IPS-18a (cell line): Measurements from ENCODE around the gene RUNX3.

Experiments
- H3K27ac ChIP-seq: one replicate; pipeline ENCODE4 v1.5.1; 2013; ENCODE audit warnings: low read length
- H3K27me3 ChIP-seq: one replicate; pipeline ENCODE4 v1.6.1; 2013; ENCODE audit warnings: mild to moderate bottlenecking, low read length; ENCODE audit not compliant: control insufficient read depth, insufficient read depth
- H3K36me3 ChIP-seq: one replicate; pipeline ENCODE4 v1.6.1; 2013; ENCODE audit warnings: low read depth, low read length; ENCODE audit not compliant: control insufficient read depth
- H3K4me1 ChIP-seq: one replicate; pipeline ENCODE4 v1.6.1; 2013; ENCODE audit warnings: low read depth, low read length; ENCODE audit not compliant: control insufficient read depth
- H3K4me3 ChIP-seq: one replicate; pipeline ENCODE4 v1.5.1; 2013; ENCODE audit warnings: low read length
- H3K9ac ChIP-seq: one replicate; pipeline ENCODE4 v1.6.1; 2013; ENCODE audit warnings: mild to moderate bottlenecking, low read length, moderate library complexity
- H3K9me3 ChIP-seq: one replicate; pipeline ENCODE4 v1.6.1; 2013; ENCODE audit warnings: low read depth, low read length; ENCODE audit not compliant: control insufficient read depth

RUNX3 gene

GRCh38 chr1:24961334-24961733, 31.3 kb upstream of the RUNX3 start:
- no peaks in the 10 kb centered on the region for H3K4me1 ChIP-seq
- no peaks in the 10 kb centered on the region for H3K9me3 ChIP-seq
- no peaks in the 10 kb centered on the region for H3K36me3 ChIP-seq
- H3K4me3 ChIP-seq, result no peak overlapping the region
- H3K9ac ChIP-seq, result no peak overlapping the region
- no peaks in the 10 kb centered on the region for H3K27me3 ChIP-seq
- H3K27ac ChIP-seq, result no peak overlapping the region

- Histone ChIP-seq H3K36me3 (no peaks in the 10 kb centered on the region), H3K4me3 (no peak overlapping the region), H3K27me3 (no peaks in the 10 kb centered on the region), H3K9me3 (no peaks in the 10 kb centered on the region), H3K9ac (no peak overlapping the region), H3K4me1 (no peaks in the 10 kb centered on the region), H3K27ac (no peak overlapping the region)
Observed at GRCh38 chr1:24960071-24960801, 30.2 kb upstream of the RUNX3 start.

- H3K36me3 ChIP-seq, result no peaks in the 10 kb centered on the region
- H3K9ac ChIP-seq, result no peak overlapping the region
- H3K4me1 ChIP-seq, result no peaks in the 10 kb centered on the region
- no peak overlapping the region for H3K27ac ChIP-seq
- H3K4me3 ChIP-seq, result no peak overlapping the region
- no peaks in the 10 kb centered on the region for H3K9me3 ChIP-seq
- no peaks in the 10 kb centered on the region for H3K27me3 ChIP-seq
Observed at GRCh38 chr1:24959623-24959975, 29.5 kb upstream of the RUNX3 start.

- no peak overlapping the region for H3K4me3 ChIP-seq
Observed at GRCh38 chr1:24958766-24959622, 28.9 kb upstream of the RUNX3 start.

GRCh38 chr1:24957808-24958752, 28.0 kb upstream of the RUNX3 start:
- Histone ChIP-seq H3K4me1 (no peaks in the 10 kb centered on the region), H3K9me3 (no peaks in the 10 kb centered on the region), H3K36me3 (no peaks in the 10 kb centered on the region), H3K4me3 (no peak overlapping the region), H3K27me3 (no peaks in the 10 kb centered on the region), H3K27ac (no peak overlapping the region), H3K9ac (no peak overlapping the region)

More at GRCh38 chr1:24958766-24959622, 28.9 kb upstream of the RUNX3 start:
- H3K27me3 ChIP-seq, result no peaks in the 10 kb centered on the region
- H3K4me1 ChIP-seq, result no peaks in the 10 kb centered on the region
- no peak overlapping the region for H3K27ac ChIP-seq
- H3K9me3 ChIP-seq, result no peaks in the 10 kb centered on the region
- H3K9ac ChIP-seq, result no peak overlapping the region
- no peaks in the 10 kb centered on the region for H3K36me3 ChIP-seq

- H3K4me3 ChIP-seq, result no peak overlapping the region
Observed at GRCh38 chr1:24957016-24957807, 27.1 kb upstream of the RUNX3 start.

GRCh38 chr1:24955779-24956365, 25.8 kb upstream of the RUNX3 start:
- no peak overlapping the region for H3K9ac ChIP-seq
- H3K27me3 ChIP-seq, result no peaks in the 10 kb centered on the region
- H3K36me3 ChIP-seq, result no peaks in the 10 kb centered on the region
- no peaks in the 10 kb centered on the region for H3K9me3 ChIP-seq
- H3K4me3 ChIP-seq, result no peak overlapping the region
- H3K4me1 ChIP-seq, result peaks cover 3% of the 10 kb centered on the region
- no peak overlapping the region for H3K27ac ChIP-seq

More at GRCh38 chr1:24957016-24957807, 27.1 kb upstream of the RUNX3 start:
- Histone ChIP-seq H3K9ac (no peak overlapping the region), H3K4me1 (peaks cover 1% of the 10 kb centered on the region), H3K27ac (no peak overlapping the region), H3K36me3 (no peaks in the 10 kb centered on the region), H3K9me3 (no peaks in the 10 kb centered on the region), H3K27me3 (no peaks in the 10 kb centered on the region)

- Histone ChIP-seq H3K27ac (no peak overlapping the region), H3K9ac (no peak overlapping the region), H3K9me3 (no peaks in the 10 kb centered on the region), H3K4me3 (no peak overlapping the region), H3K27me3 (no peaks in the 10 kb centered on the region), H3K36me3 (no peaks in the 10 kb centered on the region), H3K4me1 (peaks cover 7% of the 10 kb centered on the region)
Observed at GRCh38 chr1:24955161-24955560, 25.1 kb upstream of the RUNX3 start.

GRCh38 chr1:24954631-24955030, 24.6 kb upstream of the RUNX3 start:
- Histone ChIP-seq H3K27me3 (no peaks in the 10 kb centered on the region), H3K4me1 (peaks cover 12% of the 10 kb centered on the region), H3K27ac (no peak overlapping the region), H3K4me3 (no peak overlapping the region), H3K9me3 (no peaks in the 10 kb centered on the region), H3K36me3 (no peaks in the 10 kb centered on the region), H3K9ac (no peak overlapping the region)

GRCh38 chr1:24954022-24954421, 23.9 kb upstream of the RUNX3 start:
- Histone ChIP-seq H3K9ac (no peak overlapping the region), H3K4me1 (peaks cover 12% of the 10 kb centered on the region), H3K36me3 (no peaks in the 10 kb centered on the region), H3K4me3 (no peak overlapping the region), H3K9me3 (no peaks in the 10 kb centered on the region), H3K27ac (no peak overlapping the region), H3K27me3 (no peaks in the 10 kb centered on the region)
